NCI-H524 (cell line): ENCODE measurements around the gene RNU1-3.
"Not testable (repeated sequence)": the region's sequence is repeated elsewhere in the genome, so short reads cannot be mapped to it uniquely, and the experiment has no call there.

Experiments used
- DNase-seq, 2 experiments: peaks; one replicate each; lab custom pipeline; 2025; lab: John Stamatoyannopoulos, UW

Gene RNU1-3

GRCh38 chr1:16693449-16694307 is 26.9 kb upstream of the RNU1-3 start:
- DNase-seq = not testable (repeated sequence)

- DNase-seq = not testable (repeated sequence)
Observed at GRCh38 chr1:16692717-16693448, 26.1 kb upstream of the RNU1-3 start.

- not testable (repeated sequence) for DNase-seq
Observed at GRCh38 chr1:16692283-16692682, 25.5 kb upstream of the RNU1-3 start.

- DNase-seq = not testable (repeated sequence)
Observed at GRCh38 chr1:16690971-16691682, 24.4 kb upstream of the RNU1-3 start.

- not testable (repeated sequence) for DNase-seq
Observed at GRCh38 chr1:16687132-16687800, 20.5 kb upstream of the RNU1-3 start.

- not testable (repeated sequence) for DNase-seq
Observed at GRCh38 chr1:16685445-16686371, 19.0 kb upstream of the RNU1-3 start.

GRCh38 chr1:16684738-16685337 is 18.1 kb upstream of the RNU1-3 start:
- not testable (repeated sequence) for DNase-seq

- DNase-seq = not testable (repeated sequence)
Observed at GRCh38 chr1:16684152-16684551, 17.4 kb upstream of the RNU1-3 start.

GRCh38 chr1:16682803-16683202 is 16.1 kb upstream of the RNU1-3 start:
- DNase-seq = not testable (repeated sequence)

- not testable (repeated sequence) for DNase-seq
Observed at GRCh38 chr1:16680366-16680765, 13.6 kb upstream of the RNU1-3 start.

GRCh38 chr1:16677552-16678431 is 11.0 kb upstream of the RNU1-3 start:
- peak; percentile 45 to 64 for DNase-seq

GRCh38 chr1:16676661-16677523 is 10.1 kb upstream of the RNU1-3 start:
- not testable (repeated sequence) for DNase-seq

GRCh38 chr1:16675118-16675510 is 8.4 kb upstream of the RNU1-3 start:
- DNase-seq = not testable (repeated sequence)

- not testable (repeated sequence) for DNase-seq
Observed at GRCh38 chr1:16673976-16674375, 7.2 kb upstream of the RNU1-3 start.

GRCh38 chr1:16665836-16666235 is 912 bp downstream of the RNU1-3 start:
- DNase-seq = not testable (repeated sequence)

- DNase-seq = not testable (repeated sequence)
Observed at GRCh38 chr1:16658234-16658633, 8.5 kb downstream of the RNU1-3 start.

GRCh38 chr1:16656981-16657683 is 9.6 kb downstream of the RNU1-3 start:
- not testable (repeated sequence) for DNase-seq
